Vagina (tissue), 2 donors: ENCODE data around the gene CNKSR2.

Experiments used
- POLR2A ChIP-seq, 2 donors: fragments of 450-650 bp; IDR thresholded peaks; one replicate each; pipeline ENCODE4 v1.6.1; 2017; ENCODE audit warnings: antibody characterized with exemption in 2 of 2, mild to moderate bottlenecking in 2 of 2, moderate library complexity in 2 of 2
- TF ChIP-seq, protein P1 (sequence below), 3 experiments: fragments of 450-650 bp in 2 of 3; fragments of 200-600 bp in 1 of 3; sonication (generic) in 1 of 3; IDR thresholded peaks; one replicate each; pipeline ENCODE4 v1.5.1; 2017 to 2019; ENCODE audit warnings: antibody characterized with exemption in 3 of 3, mild to moderate bottlenecking in 2 of 3, moderate library complexity in 2 of 3

- no peak for TF ChIP-seq POLR2A (IDR thresholded peaks at IDR 0.05)
- TF ChIP-seq, protein P1, sequence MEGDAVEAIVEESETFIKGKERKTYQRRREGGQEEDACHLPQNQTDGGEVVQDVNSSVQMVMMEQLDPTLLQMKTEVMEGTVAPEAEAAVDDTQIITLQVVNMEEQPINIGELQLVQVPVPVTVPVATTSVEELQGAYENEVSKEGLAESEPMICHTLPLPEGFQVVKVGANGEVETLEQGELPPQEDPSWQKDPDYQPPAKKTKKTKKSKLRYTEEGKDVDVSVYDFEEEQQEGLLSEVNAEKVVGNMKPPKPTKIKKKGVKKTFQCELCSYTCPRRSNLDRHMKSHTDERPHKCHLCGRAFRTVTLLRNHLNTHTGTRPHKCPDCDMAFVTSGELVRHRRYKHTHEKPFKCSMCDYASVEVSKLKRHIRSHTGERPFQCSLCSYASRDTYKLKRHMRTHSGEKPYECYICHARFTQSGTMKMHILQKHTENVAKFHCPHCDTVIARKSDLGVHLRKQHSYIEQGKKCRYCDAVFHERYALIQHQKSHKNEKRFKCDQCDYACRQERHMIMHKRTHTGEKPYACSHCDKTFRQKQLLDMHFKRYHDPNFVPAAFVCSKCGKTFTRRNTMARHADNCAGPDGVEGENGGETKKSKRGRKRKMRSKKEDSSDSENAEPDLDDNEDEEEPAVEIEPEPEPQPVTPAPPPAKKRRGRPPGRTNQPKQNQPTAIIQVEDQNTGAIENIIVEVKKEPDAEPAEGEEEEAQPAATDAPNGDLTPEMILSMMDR (IDR thresholded peaks at IDR 0.05) = no peak
Observed at GRCh38 chrX:21384178-21384577, 10.0 kb downstream of the CNKSR2 start.
